AG04450 (cell line): ENCODE data around the gene ATP2B2. TPM values are rescaled to one million over a fixed set of nuclear protein-coding genes. Genes with fewer than 3 reads are reported as not detected.

Experiments
- CTCF ChIA-PET: fragments of 300-600, 350-600 bp; formaldehyde crosslinking; extraction: SDS; loops from one replicate; lab custom pipeline; 2022; ENCODE audit warnings: antibody characterized with exemption, inconsistent platforms; lab: Charles Lee
- POLR2A ChIA-PET: fragments of 350-600 bp; formaldehyde crosslinking; extraction: SDS; loops from one replicate; lab custom pipeline; 2021; ENCODE audit warnings: antibody characterized with exemption, inconsistent platforms; lab: Yijun Ruan, JAX
- DNase-seq: peaks from one replicate; pipeline ENCODE4 v3.0.0-alpha.2; 2011; ENCODE audit warnings: low read depth, low spot score
- H3K27ac ChIP-seq: one replicate; pipeline ENCODE4 v1.5.1; 2012; ENCODE audit warnings: low read depth, low read length, control low read depth
- H3K27me3 ChIP-seq: one replicate; pipeline ENCODE4 v1.6.0; 2012; ENCODE audit warnings: low read length; ENCODE audit not compliant: control insufficient read depth, insufficient read depth
- H3K4me3 ChIP-seq: 2 replicates; pipeline ENCODE4 v1.5.1; 2011; ENCODE audit warnings: mild to moderate bottlenecking, low read depth, low read length, control low read depth
- H3K9me3 ChIP-seq: 2 replicates; pipeline ENCODE4 v1.5.1; 2012; ENCODE audit warnings: low read length; ENCODE audit not compliant: control insufficient read depth, insufficient read depth
- polyA plus RNA-seq: library from polyadenylated mRNA; depleted of rRNA; stranded (reverse); fragments of >200 nt; gene quantifications from 2 replicates; pipeline ENCODE4 v1.2.3, GENCODE V29; 2011
- TF ChIP-seq, protein P1 (sequence below): IDR thresholded peaks from 2 replicates; pipeline ENCODE4 v1.5.1; 2011; ENCODE audit warnings: low read depth, low read length, control low read depth, inconsistent platforms

The ATP2B2 gene
- polyA plus RNA-seq, 1 experiment = 0.01 TPM

DNA sequence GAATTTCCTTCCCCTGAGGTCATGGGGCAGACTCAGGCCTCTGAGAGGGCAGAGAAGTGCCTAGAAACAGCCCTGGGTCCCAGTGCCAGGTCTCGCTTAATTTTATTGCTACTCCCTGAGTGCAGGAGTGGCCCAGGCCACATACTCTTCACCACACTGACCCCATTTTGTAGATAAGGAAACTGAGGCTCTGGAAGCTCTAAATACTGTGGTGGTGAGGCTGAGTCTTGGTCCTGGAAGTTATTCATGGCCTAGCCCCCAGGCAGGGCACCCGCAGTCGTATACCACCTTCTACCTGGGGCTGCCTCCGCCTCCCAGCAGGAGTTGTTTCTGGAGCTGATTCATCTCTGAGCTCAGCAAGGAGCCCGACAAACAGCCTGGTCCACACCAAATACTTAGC is 9.8 kb downstream of the ATP2B2 start:
- no peak overlapping the region for H3K4me3 ChIP-seq
- DNase-seq = no peak
- TF ChIP-seq, protein P1, sequence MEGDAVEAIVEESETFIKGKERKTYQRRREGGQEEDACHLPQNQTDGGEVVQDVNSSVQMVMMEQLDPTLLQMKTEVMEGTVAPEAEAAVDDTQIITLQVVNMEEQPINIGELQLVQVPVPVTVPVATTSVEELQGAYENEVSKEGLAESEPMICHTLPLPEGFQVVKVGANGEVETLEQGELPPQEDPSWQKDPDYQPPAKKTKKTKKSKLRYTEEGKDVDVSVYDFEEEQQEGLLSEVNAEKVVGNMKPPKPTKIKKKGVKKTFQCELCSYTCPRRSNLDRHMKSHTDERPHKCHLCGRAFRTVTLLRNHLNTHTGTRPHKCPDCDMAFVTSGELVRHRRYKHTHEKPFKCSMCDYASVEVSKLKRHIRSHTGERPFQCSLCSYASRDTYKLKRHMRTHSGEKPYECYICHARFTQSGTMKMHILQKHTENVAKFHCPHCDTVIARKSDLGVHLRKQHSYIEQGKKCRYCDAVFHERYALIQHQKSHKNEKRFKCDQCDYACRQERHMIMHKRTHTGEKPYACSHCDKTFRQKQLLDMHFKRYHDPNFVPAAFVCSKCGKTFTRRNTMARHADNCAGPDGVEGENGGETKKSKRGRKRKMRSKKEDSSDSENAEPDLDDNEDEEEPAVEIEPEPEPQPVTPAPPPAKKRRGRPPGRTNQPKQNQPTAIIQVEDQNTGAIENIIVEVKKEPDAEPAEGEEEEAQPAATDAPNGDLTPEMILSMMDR = no peak
- ChIA-PET POLR2A (interaction anchor here (0.6 kb wide), 1 partner anchor 1365 kb away, joined by 3 read pairs; no protein-coding TSS in a partner anchor), CTCF (no interaction called here)
- no peak overlapping the region for H3K27ac ChIP-seq
- peaks cover 23% of the 10 kb centered on the region for H3K27me3 ChIP-seq
- H3K9me3 ChIP-seq = no peaks in the 10 kb centered on the region

DNA sequence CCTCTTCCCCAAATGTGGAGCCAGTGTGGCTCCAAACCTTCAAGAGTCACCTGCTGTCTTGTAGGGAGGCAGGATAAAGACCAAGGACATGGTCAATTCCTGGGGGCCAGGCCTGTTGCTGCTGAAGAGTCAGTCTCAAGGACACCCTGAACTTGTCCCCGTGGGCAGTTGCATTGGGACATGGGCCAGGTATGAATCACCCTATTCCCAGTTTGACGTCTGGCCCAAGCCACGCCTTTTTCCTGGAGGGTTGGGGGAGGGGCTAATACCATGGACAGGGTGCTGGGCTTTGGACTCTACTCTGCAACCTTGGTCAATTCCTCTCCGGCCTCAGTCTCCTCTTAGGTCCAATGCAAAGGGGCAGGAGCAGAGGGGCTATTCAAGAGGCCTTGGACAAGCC is 10.4 kb downstream of the ATP2B2 start:
- no peak for DNase-seq
- H3K27ac ChIP-seq = no peak overlapping the region
- CTCF ChIA-PET = no interaction called here
- H3K27me3 ChIP-seq = peaks cover 21% of the 10 kb centered on the region
- H3K4me3 ChIP-seq = no peak overlapping the region
- TF ChIP-seq, protein P1 = no peak
- H3K9me3 ChIP-seq = no peaks in the 10 kb centered on the region
- POLR2A ChIA-PET = no interaction called here

DNA sequence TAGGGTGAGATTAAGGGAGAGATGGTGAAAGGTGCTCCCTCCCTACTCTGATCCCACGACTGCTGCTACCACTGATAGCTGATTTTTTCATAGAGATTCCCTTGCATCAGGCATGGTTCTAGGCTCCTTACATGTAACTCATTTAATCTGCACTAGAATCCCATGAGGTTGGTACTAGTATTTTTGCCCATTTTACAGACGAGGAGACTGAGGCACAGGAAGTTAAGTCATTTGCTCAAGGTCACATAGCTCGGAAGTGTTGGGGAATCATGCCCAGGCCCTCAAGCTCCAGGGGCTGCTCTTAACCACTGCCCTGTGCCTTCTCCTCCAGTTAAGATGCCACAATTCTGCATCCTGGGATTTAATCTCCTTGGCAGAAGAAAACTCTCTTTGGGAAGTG is 11.2 kb downstream of the ATP2B2 start:
- CTCF ChIA-PET = interaction anchor here (0.7 kb wide), 1 partner anchor 150 kb away, joined by 3 read pairs; no protein-coding TSS in a partner anchor
- no peaks in the 10 kb centered on the region for H3K9me3 ChIP-seq
- TF ChIP-seq, protein P1 = no peak

GRCh38 chr3:10493202-10493589 is 12.2 kb downstream of the ATP2B2 start:
- Histone ChIP-seq H3K4me3 (no peak overlapping the region), H3K9me3 (no peaks in the 10 kb centered on the region), H3K27me3 (peaks cover 19% of the 10 kb centered on the region), H3K27ac (no peak overlapping the region)
- DNase-seq = no peak
- TF ChIP-seq, protein P1 = no peak
- POLR2A ChIA-PET = no interaction called here
- CTCF ChIA-PET = no interaction called here

More for the DNA sequence above, 11.2 kb downstream of the ATP2B2 start:
- Histone ChIP-seq H3K4me3 (no peak overlapping the region), H3K27ac (no peak overlapping the region), H3K27me3 (peaks cover 24% of the 10 kb centered on the region)
- POLR2A ChIA-PET = no interaction called here
- DNase-seq = no peak

- CTCF ChIA-PET = no interaction called here
- Histone ChIP-seq H3K27me3 (peaks cover 15% of the 10 kb centered on the region), H3K27ac (no peak overlapping the region), H3K9me3 (no peaks in the 10 kb centered on the region), H3K4me3 (no peak overlapping the region)
- DNase-seq = no peak
- TF ChIP-seq, protein P1 = no peak
- POLR2A ChIA-PET = no interaction called here
These were observed 12.8 kb downstream of the ATP2B2 start for GRCh38 chr3:10492364-10493201.
